Measurements from ENCODE around the gene RRM1.
A peak's percentile ranks its signal among the peaks of the same experiment; 100 is the strongest.
"Not testable (repeated sequence)": the region's sequence is repeated elsewhere in the genome, so short reads cannot be mapped to it uniquely, and the experiment has no call there.

RRM1 gene

GRCh38 chr11:4084406-4085125 lies 10.0 kb upstream of the RRM1 start:
- no peak for DNase-seq

DNA sequence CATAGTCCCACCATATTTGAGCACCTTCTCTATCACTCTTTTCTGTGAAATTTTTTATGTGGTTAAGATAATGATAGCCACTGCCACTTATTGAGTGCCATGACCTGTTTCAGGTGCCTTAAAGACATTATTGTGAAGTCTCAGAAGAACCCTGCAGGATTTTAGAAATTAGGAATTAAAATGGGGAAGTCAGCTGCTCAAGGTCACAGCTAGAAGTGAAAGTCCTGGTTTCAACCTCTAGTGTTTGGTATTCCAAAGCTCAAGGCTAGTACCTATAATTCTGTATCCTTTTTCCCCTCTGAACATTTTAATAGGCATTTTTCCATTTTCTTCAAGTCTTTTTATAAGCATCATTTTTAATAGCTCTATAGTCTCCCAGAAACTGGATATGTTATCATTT lies 9.0 kb upstream of the RRM1 start:
- no peak for DNase-seq

GRCh38 chr11:4086575-4087353 lies 7.8 kb upstream of the RRM1 start:
- DNase-seq, result no peak

GRCh38 chr11:4087551-4087950 lies 7.0 kb upstream of the RRM1 start:
- no peak for DNase-seq

DNA sequence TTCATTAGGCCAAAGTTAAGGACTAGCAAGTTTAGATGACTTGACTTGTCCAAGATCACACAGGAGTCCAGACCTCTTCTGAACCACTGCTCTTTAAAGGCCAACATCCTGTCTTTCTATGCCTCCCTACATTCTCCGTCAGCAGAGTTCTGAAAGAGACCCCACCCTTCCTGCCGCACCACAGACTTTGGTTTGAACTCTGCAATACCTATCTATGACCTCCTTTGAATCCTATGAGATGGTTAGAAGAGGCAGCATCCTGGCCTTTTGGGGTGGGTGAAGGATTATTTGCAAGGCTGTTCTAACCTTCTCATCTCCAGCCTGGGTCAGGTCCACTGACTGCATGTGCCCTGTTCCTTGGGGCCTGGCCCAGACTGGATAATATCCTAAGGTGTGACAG lies 4.3 kb upstream of the RRM1 start:
- DNase-seq, result no peak

DNA sequence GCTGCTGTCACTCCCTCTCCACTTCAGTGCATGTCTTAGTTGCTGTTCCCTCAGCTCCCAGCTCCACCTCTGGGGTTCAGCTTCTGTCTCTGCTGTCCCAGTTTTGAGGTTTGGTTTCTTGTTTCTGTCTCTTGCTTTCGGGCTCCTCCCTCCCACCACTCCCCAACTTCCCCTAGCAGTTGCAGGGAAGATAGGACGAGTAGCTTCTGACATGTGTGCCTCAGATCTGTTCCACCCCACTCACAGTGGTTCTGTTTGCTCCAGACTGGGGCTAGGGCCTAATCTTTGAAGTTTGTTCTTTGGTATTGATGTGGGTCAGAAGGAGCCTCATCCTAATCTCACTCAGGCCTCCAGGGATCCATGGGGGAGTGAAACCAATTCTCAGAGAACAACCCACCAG lies 2.6 kb upstream of the RRM1 start:
- DNase-seq, result no peak

- DNase-seq, result peak; percentile 54
These were observed 866 bp upstream of the RRM1 start for GRCh38 chr11:4093519-4094347.

- DNase-seq, result no peak
These were observed 1.1 kb downstream of the RRM1 start for GRCh38 chr11:4095509-4096230.

DNA sequence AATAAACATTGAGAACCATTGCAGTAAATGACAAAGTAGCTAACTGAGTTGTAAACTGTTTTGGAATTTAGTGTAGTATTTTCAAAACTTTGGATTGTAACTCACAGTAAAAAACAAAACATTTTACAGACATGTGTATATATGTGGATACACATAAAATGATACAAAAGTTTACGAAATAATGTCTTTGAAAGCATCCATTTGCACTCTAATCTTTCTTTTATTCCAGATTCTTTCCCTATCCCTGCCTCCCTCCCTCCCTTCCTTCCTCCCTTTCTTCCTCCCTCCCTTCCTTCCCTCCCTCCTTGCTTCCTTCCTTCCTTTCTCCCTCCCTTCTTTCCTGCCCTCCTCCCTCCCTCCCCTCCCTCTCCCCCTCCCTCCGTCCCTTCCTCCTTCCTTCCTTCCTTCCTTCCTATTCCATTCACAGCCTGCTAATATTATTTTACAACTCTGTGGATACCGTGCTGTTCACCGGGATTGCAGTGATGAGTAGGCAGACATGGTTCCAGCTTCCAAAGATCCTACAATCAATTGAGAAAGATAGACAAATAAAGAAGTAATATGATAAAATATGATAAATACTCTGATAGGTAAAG lies 3.5 kb downstream of the RRM1 start:
- no peak for DNase-seq

- no peak for DNase-seq
These were observed 8.1 kb downstream of the RRM1 start for GRCh38 chr11:4102711-4103110.

DNA sequence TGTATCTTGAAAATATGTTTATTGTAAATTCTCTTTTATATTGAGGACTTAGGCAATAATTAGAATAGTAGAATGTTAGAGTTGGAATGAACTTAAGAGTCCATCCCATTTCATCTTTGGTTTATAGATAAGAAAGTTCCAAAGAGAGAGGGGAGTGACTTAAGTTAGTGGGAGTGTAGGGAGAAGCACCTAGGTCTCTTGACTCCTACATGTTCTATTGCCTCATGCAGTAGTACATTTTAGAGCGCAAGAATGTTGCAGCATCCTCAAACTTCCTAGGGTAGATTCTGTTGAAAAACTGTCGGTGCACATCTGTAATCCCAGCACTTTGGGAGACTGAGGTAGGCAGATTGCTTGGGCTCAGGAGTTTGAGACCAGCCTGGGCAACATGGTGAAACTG lies 8.7 kb downstream of the RRM1 start:
- no peak for DNase-seq

DNA sequence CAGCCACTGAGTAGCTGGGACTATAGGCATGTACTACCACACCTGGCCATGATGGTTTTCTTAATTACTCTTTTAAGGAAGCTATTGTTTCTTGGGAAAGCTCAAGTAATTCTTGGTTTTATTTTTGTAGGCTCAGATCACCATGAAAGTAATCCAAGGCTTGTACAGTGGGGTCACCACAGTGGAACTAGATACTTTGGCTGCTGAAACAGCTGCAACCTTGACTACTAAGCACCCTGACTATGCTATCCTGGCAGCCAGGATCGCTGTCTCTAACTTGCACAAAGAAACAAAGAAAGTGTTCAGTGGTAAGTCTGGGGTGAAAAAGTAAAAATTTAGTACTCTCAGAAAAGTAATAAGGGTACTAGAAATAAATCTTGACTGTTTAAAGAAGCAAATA lies 11.3 kb downstream of the RRM1 start:
- no peak for DNase-seq

DNA sequence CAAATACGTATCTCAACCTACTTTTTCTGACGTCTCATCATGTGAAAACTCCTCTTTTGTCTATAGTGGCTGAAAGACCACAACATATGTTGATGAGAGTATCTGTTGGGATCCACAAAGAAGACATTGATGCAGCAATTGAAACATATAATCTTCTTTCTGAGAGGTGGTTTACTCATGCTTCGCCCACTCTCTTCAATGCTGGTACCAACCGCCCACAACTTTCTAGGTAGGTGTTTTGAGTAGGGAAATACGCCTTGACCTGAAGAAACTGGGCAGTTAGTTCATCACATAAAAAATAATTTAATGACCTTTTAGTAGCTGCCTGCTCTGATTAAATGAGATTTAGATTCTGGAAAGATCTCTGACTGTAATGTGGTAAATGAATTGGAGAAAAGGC lies 17.2 kb downstream of the RRM1 start:
- no peak for DNase-seq

GRCh38 chr11:4115128-4115527 lies 20.5 kb downstream of the RRM1 start:
- DNase-seq, result no peak

GRCh38 chr11:4118107-4118506 lies 23.5 kb downstream of the RRM1 start:
- no peak for DNase-seq

DNA sequence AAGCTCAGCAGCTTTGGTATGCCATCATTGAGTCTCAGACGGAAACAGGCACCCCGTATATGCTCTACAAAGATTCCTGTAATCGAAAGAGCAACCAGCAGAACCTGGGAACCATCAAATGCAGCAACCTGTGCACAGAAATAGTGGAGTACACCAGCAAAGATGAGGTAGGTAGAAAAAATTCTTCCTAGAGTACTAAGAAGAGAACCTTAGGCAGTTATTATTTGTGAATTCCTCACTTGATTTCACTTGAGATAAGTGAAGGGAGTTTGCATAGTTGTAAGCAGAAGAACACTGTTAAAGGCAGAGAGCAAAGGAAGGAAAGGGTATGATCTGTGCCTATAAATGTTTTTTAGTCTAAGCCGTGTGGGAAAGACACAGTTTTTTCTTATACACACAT lies 28.6 kb downstream of the RRM1 start:
- no peak for DNase-seq

GRCh38 chr11:4125141-4125540 lies 30.5 kb downstream of the RRM1 start:
- DNase-seq, result no peak

DNA sequence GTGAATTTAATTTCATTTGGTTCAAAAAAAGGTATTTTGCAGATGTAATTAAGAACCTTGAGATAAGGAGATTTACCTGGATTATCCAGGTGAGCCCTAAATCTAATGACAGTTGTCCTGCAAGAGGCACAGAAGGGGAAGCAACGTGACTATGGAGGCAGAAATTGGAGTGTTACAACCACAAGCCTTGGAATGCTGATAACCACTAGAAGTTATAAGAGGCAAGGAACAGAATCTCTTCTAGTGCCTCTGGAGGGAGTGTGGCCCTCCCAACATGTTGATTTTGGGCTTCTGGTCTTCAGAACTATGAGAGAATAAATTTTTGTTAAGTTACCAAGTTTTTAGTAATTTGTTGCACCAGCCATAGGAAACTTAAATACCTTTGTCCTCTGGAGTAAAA lies 32.8 kb downstream of the RRM1 start:
- no peak for DNase-seq

DNA sequence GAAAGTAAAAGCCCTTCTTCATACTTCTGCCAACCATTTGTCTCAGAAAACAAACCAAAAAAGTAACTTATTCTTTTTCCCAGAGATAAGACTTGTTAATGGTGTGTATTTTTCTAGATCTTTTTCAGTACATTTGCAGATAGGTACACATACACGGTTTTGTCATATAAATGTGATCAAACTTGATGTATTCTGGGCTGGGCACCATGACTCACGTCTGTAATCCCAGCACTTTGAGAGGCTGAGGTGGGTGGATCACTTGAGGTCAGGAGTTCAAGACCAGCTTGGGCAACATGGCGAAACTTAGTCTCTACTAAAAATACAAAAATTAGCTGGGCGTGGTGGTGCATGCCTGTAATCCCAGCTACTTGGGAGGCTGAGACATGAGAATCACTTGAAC lies 35.6 kb downstream of the RRM1 start:
- not testable (repeated sequence) for DNase-seq

GRCh38 chr11:4134806-4135205 lies 40.2 kb downstream of the RRM1 start:
- no peak for DNase-seq

GRCh38 chr11:4138497-4138896 lies 43.9 kb downstream of the RRM1 start:
- DNase-seq, result no peak

GRCh38 chr11:4140067-4140636 lies 45.6 kb downstream of the RRM1 start:
- DNase-seq, result no peak
